ENCODE measurements around the gene MYO1E. TPM values are rescaled to one million over a fixed set of nuclear protein-coding genes. Genes with fewer than 3 reads are reported as not detected.

Gene MYO1E
- total RNA-seq, 1 experiment from 2014 or later: 83.6 TPM

GRCh38 chr15:59247364-59247763 is 125.3 kb downstream of the MYO1E start:
- ChIA-PET CTCF (interaction anchor here (0.6 to 3.4 kb wide), 59 partner anchors 9 to 323 kb away, joined by 3 to 62 read pairs (median 5); partner anchors contain the start of genes FAM81A and MYO1E), POLR2A (interaction anchor here (1.0 to 2.0 kb wide), 3 partner anchors 126 to 161 kb away, joined by 3 to 9 read pairs (median 3); partner anchors contain the start of gene MYO1E)
- H3K4me1 Mint-ChIP-seq: peaks cover 3% of the 10 kb centered on the region
- H3K36me3 Mint-ChIP-seq: no peaks in the 10 kb centered on the region
- no peak overlapping the region for H3K4me3 Mint-ChIP-seq
- DNase-seq (ENCODE audit: low spot score) (peak; percentile 67), ATAC-seq (peak; percentile 95)
- H3K27me3 Mint-ChIP-seq (ENCODE audit: low read depth): no peaks in the 10 kb centered on the region
- TF ChIP-seq ZNF138 (CRISPR knock-in tag; conservative IDR thresholded peaks at IDR 0.05) (no peak), ZNF232 (CRISPR knock-in tag; IDR thresholded peaks at IDR 0.05) (no peak), CTCF (IDR thresholded peaks at IDR 0.05) (peak; percentile 45)
- peak overlapping the region; percentile 23; the same call in 1 of the 2 replicates for H3K27ac Mint-ChIP-seq
- no peaks in the 10 kb centered on the region for H3K9me3 Mint-ChIP-seq

GRCh38 chr15:59245559-59245958 is 127.1 kb downstream of the MYO1E start:
- ChIA-PET CTCF (interaction anchor here (0.9 to 3.4 kb wide), 2 partner anchors 71 to 248 kb away, joined by 5 to 62 read pairs; no protein-coding TSS in a partner anchor), POLR2A (no interaction called here)
- Mint-ChIP-seq H3K4me1 (peaks cover 3% of the 10 kb centered on the region), H3K36me3 (no peaks in the 10 kb centered on the region), H3K27me3 (ENCODE audit: low read depth) (no peaks in the 10 kb centered on the region), H3K9me3 (no peaks in the 10 kb centered on the region), H3K4me3 (no peak overlapping the region), H3K27ac (no peak overlapping the region)
- DNase-seq (ENCODE audit: low spot score) (no peak), ATAC-seq (no peak)
- TF ChIP-seq ZNF532 (CRISPR knock-in tag; IDR thresholded peaks at IDR 0.05; ENCODE audit: borderline replicate concordance) (no peak), PRRX2 (CRISPR knock-in tag; IDR thresholded peaks at IDR 0.05) (no peak), ZNF671 (CRISPR knock-in tag; IDR thresholded peaks at IDR 0.05) (no peak), USF2 (CRISPR knock-in tag; IDR thresholded peaks at IDR 0.05) (no peak), USF1 (CRISPR knock-in tag; IDR thresholded peaks at IDR 0.05) (no peak), ZNF396 (CRISPR knock-in tag; IDR thresholded peaks at IDR 0.05; ENCODE audit: borderline replicate concordance) (no peak), ATF2 (CRISPR knock-in tag; IDR thresholded peaks at IDR 0.05; ENCODE audit: borderline replicate concordance, low read depth) (no peak), ATF6 (CRISPR knock-in tag; IDR thresholded peaks at IDR 0.05) (no peak), MLX (CRISPR knock-in tag; IDR thresholded peaks at IDR 0.05) (no peak), ELF4 (CRISPR knock-in tag; IDR thresholded peaks at IDR 0.05; ENCODE audit: low read depth) (no peak), GTF2I (CRISPR knock-in tag; conservative IDR thresholded peaks at IDR 0.05) (no peak), TP53 (CRISPR knock-in tag; IDR thresholded peaks at IDR 0.05) (no peak), CREM (CRISPR knock-in tag; IDR thresholded peaks at IDR 0.05) (no peak), NFATC4 (CRISPR knock-in tag; IDR thresholded peaks at IDR 0.05) (no peak), ZNF423 (CRISPR knock-in tag; IDR thresholded peaks at IDR 0.05) (no peak)
